Stimulated activated naive CD4-positive, alpha-beta T cell (primary cell): ENCODE data around the gene PRKAG2.

ENCODE experiments used
- DNase-seq, 6 experiments: peaks; one replicate each; lab custom pipeline; 2025; lab: John Stamatoyannopoulos, UW

Gene PRKAG2

GRCh38 chr7:151817981-151818673, 58.8 kb downstream of the PRKAG2 start:
- DNase-seq: no peak

DNA sequence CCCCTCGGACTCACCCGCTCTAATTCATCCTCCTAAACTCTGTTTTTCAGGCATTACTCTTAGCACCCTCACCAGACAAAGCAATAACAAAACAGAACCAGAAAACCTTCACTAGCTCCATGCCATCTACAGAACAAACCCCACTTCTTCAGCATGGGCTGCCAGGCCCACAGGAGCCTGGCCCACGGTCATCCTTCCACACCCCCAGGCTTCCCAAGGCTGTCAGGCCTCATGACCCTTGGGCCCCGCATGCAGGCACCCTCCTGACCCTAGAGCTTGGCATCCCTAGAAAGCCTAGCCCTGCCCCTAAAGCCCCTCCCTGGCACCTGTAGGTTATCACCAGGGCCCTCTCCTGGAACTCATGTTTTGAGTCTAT, 59.6 kb downstream of the PRKAG2 start:
- no peak for DNase-seq

GRCh38 chr7:151816562-151817314, 60.2 kb downstream of the PRKAG2 start:
- DNase-seq: no peak

- DNase-seq: no peak
These were observed 61.5 kb downstream of the PRKAG2 start for GRCh38 chr7:151815419-151815818.

DNA sequence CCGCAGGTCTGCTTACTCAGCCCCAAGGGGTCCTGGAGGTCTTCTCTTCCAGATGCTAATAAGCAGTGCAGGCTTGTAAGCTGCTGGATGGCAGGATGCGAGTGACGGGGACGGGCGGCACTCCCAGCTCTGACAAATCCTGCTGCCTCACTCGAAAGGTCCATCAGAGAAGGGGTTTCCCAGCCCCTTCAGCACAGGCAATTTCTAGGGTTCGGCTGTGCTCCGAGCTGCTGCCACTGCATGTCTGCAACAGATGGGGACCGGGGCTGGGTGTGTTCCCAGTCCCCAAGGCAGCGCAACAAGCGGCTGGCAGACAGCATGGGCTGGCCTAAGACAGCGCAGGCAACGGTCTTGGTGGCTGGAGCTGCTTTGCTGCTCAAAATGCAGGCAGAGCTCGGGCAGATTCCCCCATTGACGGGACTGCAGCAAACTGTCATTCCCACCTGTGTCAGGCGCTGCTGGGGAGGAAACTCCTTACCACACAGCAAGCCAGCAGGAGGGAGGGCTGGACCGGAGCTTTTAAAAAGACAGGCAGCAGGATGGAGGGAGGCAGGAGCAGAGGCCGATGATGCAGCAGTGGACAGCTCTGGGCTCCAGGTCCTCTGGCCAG, 62.4 kb downstream of the PRKAG2 start:
- DNase-seq: no peak

DNA sequence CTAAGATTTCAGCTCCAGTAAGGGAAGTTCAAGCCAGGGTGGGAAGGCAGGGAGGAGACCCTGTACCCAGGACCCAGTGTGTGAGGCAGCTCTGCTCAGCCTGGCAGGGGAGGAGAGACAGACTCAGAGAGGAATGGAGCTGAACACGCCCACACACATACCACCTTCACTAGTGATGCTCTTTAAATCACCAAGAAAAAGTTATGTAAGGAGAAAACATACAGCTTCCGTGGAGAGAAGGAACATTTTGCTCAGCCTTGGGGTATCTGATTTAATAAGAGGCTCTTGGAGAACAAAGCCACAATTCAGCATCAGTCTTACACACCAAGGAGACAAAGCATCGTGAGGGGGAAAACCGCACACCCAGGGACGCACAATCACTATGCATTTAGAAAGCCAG, 62.9 kb downstream of the PRKAG2 start:
- no peak for DNase-seq

DNA sequence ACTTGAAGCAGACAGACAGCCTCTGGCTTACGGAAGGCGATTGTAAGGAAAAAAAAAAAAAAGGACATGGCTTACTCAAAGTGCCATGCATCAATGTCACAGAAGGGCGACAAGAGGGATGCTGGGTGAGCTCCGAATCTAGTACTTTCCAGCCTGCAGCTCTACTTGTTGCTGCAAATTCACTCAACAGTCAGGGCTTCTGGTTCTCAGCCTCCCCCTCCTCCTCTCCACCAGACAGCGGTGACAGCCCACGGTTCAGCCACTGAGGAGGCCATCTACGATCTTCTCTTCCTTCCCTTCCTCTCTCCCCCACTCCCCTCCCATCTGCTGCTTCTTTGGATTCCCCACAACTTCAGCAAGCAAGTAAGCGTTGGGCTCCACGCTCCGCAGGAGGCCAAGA, 63.5 kb downstream of the PRKAG2 start:
- no peak for DNase-seq

- DNase-seq: no peak
These were observed 63.9 kb downstream of the PRKAG2 start for GRCh38 chr7:151812967-151813366.

GRCh38 chr7:151810441-151811232, 66.3 kb downstream of the PRKAG2 start:
- DNase-seq: no peak

- DNase-seq: no peak
These were observed 67.1 kb downstream of the PRKAG2 start for GRCh38 chr7:151809864-151810170.

GRCh38 chr7:151809146-151809863, 67.6 kb downstream of the PRKAG2 start:
- no peak for DNase-seq

DNA sequence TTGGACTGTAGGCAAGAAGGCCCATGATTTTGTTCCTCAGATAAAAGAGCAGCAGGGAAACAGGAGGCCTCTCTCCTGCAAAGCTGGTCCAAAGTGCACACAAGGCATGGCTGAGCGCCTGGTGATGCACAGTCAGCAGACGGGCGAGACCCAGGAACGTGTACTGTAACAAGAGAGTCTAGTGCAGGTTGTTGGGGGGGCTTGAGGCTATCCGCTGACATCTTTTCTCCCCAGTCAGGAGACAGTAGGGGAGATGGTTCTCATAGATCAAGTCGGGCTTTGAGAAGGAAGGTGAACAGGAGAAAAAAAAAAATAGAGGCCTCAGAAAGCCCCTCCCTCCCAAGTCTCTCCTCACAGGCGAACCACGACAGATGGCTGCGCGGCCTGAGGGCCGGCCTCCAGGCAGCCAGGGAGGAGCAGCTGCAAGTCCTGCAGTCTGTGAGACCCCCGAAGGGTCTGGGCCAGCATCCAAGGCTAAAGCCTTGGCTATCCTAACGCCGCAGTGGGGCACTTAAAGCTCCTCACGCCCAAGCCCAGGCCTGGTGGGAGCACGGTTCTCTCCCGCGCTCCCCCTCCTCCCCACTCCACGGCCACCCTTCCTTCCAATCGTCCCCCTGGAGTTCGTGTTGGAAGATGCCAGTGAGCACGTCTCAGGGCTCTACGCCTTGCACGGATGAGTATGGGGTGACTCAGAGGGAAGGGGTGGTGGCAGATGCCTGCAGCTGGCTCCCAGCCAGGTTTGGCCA, 68.3 kb downstream of the PRKAG2 start:
- DNase-seq: no peak

DNA sequence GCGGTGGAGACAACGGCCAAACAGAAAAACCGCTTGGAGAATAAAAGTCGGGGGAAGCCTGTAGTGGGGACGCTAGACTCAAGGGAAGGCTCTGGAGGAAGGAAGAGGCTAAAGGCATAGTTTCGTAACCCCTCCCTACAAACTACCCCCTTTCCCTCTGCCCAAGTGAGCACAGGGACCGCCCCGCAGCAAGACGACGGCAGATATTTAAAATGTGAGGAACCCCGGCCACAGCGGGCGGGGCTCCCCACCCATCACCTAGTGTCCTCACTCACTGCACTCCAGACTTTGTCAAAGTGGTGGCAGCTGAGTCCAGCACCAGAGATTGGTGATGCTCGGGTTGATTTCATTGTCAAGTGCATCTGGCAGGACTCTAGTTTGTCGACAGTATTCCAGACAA, 69.1 kb downstream of the PRKAG2 start:
- DNase-seq: no peak

GRCh38 chr7:151806952-151807775, 69.8 kb downstream of the PRKAG2 start:
- no peak for DNase-seq

DNA sequence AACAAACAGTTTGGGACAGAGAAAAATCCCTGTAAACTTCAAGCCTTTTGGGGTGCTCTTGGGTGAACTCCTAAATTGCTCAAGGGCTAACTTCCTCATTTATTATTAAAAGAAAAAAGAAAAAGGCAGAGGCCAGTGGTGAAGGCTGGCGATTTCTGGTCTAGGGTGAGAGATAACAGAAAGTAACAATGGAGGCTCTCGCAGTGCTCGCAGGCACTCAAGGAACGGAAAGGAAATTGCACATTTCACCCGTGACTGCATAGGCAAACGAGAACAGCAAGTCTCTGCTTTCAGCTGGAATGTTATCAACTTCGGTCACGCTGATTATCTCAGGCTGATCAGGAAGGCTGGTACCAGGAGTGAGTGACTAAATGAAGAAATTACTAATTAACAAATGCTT, 70.7 kb downstream of the PRKAG2 start:
- no peak for DNase-seq

- DNase-seq: no peak
These were observed 71.7 kb downstream of the PRKAG2 start for GRCh38 chr7:151805191-151805590.

DNA sequence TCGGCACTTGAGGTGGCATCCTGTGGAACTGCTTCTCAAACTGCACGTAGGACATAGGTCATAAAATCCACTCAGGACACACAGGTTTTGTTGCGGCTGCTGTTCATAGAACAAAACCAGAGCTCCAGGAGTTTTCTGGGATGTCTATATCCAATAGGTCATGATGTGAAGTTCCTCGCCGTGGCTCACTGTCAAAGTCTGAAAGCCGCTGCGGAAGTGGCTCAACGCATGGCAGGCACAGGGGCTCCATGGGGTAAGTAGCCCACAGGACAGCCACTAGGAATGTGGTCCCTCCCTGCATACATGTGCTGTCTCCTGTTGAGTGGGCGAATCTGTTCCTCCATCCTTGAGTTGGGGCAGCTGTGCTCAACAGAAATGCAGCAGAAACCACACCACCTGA, 72.2 kb downstream of the PRKAG2 start:
- DNase-seq: no peak

- DNase-seq: no peak
These were observed 73.1 kb downstream of the PRKAG2 start for GRCh38 chr7:151803841-151804240.

- no peak for DNase-seq
These were observed 74.5 kb downstream of the PRKAG2 start for GRCh38 chr7:151802469-151802846.

GRCh38 chr7:151801782-151802468, 75.0 kb downstream of the PRKAG2 start:
- no peak for DNase-seq
